Astrocyte (in vitro differentiated cells and primary cell): ENCODE measurements around the gene ULK1. TPM values are rescaled to one million over a fixed set of nuclear protein-coding genes. Genes with fewer than 3 reads are reported as not detected.

ENCODE experiments used
- DNase-seq: peaks from one replicate; pipeline ENCODE4 v3.0.0-alpha.2; 2010; ENCODE audit warnings: low read depth
- FAIRE-seq: peaks from 2 replicates; lab custom pipeline; 2011; peaks lifted over from hg19 to GRCh38; lab: Jason Lieb, UNC
- H2AFZ ChIP-seq: 2 replicates; pipeline ENCODE4 v1.6.0; 2012; ENCODE audit warnings: low read depth, low read length, inconsistent platforms
- H3K27ac ChIP-seq: 2 replicates; pipeline ENCODE4 v1.5.1; 2011; ENCODE audit warnings: low read depth, low read length, inconsistent platforms
- H3K27me3 ChIP-seq: 2 replicates; pipeline ENCODE4 v1.6.0; 2011; ENCODE audit warnings: low read length, inconsistent platforms; ENCODE audit not compliant: insufficient read depth
- H3K36me3 ChIP-seq: 2 replicates; pipeline ENCODE4 v1.5.1; 2011; ENCODE audit warnings: low read length, inconsistent platforms; ENCODE audit not compliant: insufficient read depth
- H3K4me1 ChIP-seq: 2 replicates; pipeline ENCODE4 v1.5.1; 2011; ENCODE audit warnings: low read length, inconsistent platforms; ENCODE audit not compliant: insufficient read depth
- H3K4me2 ChIP-seq: 2 replicates; pipeline ENCODE4 v1.6.0; 2012; ENCODE audit warnings: low read length, inconsistent platforms
- H3K4me3 ChIP-seq: 2 replicates; pipeline ENCODE4 v1.5.1; 2011; ENCODE audit warnings: low read depth, mild to moderate bottlenecking, low read length, inconsistent platforms; ENCODE audit not compliant: insufficient read depth
- H3K79me2 ChIP-seq: 2 replicates; pipeline ENCODE4 v1.6.0; 2012; ENCODE audit warnings: mild to moderate bottlenecking, low read length, inconsistent platforms; ENCODE audit not compliant: insufficient read depth
- H3K9ac ChIP-seq: 2 replicates; pipeline ENCODE4 v1.6.0; 2012; ENCODE audit warnings: mild to moderate bottlenecking, low read length, inconsistent platforms
- H3K9me3 ChIP-seq: 2 replicates; pipeline ENCODE4 v1.5.1; 2012; ENCODE audit warnings: low read depth, mild to moderate bottlenecking, low read length, inconsistent platforms; ENCODE audit not compliant: insufficient read depth
- H4K20me1 ChIP-seq: 2 replicates; pipeline ENCODE4 v1.6.0; 2012; ENCODE audit warnings: low read length, inconsistent platforms; ENCODE audit not compliant: insufficient read depth
- H3K27ac Mint-ChIP-seq: one replicate; pipeline ENCODE4 v1.8.0; 2021; ENCODE audit warnings: mild to moderate bottlenecking, mixed read lengths; ENCODE audit not compliant: unreplicated experiment
- H3K27me3 Mint-ChIP-seq: one replicate; pipeline ENCODE4 v1.8.0; 2021; ENCODE audit warnings: low read depth, mixed read lengths; ENCODE audit not compliant: unreplicated experiment
- H3K36me3 Mint-ChIP-seq: one replicate; pipeline ENCODE4 v1.8.0; 2021; ENCODE audit warnings: low read depth, mixed read lengths; ENCODE audit not compliant: unreplicated experiment
- H3K4me1 Mint-ChIP-seq: one replicate; pipeline ENCODE4 v1.8.0; 2021; ENCODE audit warnings: low read depth, mixed read lengths; ENCODE audit not compliant: unreplicated experiment
- H3K4me3 Mint-ChIP-seq: one replicate; pipeline ENCODE4 v1.8.0; 2021; ENCODE audit warnings: mild to moderate bottlenecking, moderate library complexity, mixed read lengths; ENCODE audit not compliant: unreplicated experiment
- H3K9me3 Mint-ChIP-seq: one replicate; pipeline ENCODE4 v1.8.0; 2021; ENCODE audit warnings: mild to moderate bottlenecking, mixed read lengths; ENCODE audit not compliant: unreplicated experiment
- CTCF ChIP-seq: IDR thresholded peaks from 2 replicates; pipeline ENCODE4 v1.5.1; 2011; ENCODE audit warnings: low read depth, mild to moderate bottlenecking, inconsistent platforms, low read length, moderate library complexity; ENCODE audit not compliant: insufficient read depth
- EZH2 ChIP-seq: IDR thresholded peaks from 2 replicates; pipeline ENCODE4 v1.6.1; 2012; ENCODE audit warnings: mild to moderate bottlenecking, low read length, inconsistent platforms; ENCODE audit not compliant: insufficient read depth
- total RNA-seq: library from RNA; stranded (reverse); gene quantifications from 2 replicates; pipeline ENCODE4 v1.2.1, GENCODE V29; 2021

ULK1 gene
- total RNA-seq, 1 donor from 2014 or later = 51.8 TPM

DNA sequence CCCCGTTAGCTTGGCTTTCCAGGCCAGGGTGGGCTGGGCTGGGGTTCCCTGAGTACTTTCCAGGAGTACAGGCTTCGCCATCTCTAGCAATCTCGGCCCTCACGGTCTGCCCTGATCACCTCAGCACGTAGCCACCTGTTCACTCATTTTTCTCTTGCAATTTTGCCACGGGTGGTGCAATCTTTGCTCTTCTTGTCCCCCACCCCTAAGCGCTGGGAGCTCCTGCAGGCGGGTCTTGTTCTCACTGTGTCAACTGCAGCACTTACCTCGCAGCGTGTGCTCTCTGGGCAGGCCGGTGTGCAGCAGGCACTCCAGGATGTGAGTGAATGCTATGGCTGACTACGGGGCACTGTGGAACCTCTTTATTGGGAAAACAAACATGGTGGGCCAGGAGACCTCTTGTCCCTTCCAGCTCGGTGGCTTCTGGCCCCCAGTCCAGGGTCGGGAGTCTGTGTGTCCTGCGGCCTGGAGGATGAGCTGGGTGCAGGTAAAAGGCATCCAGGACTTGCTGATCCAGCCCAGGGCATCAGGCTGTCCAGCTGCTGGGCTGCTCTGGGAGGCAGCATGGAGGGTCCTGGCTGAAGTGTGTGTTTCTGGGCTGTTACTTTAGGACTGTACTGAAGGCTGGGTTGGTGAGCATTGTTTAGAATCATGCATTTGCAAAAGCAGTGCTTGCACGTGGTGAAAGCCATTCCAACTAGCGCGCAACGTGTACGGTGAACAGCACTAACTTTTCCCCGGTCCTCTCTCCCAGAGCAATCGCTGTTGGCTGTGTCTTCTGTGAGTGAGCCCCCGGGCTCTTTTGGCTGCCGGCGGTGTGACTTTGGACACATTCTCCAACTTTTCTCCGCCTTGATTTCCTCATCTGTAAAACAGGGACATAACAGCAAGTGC, 1.5 kb upstream of the ULK1 start:
- Histone ChIP-seq H3K9ac (no peak overlapping the region), H3K27me3 (peaks cover 2% of the 10 kb centered on the region), H4K20me1 (peaks cover 26% of the 10 kb centered on the region), H3K79me2 (peaks cover 27% of the 10 kb centered on the region), H3K9me3 (no peaks in the 10 kb centered on the region), H2AFZ (peak overlapping the region; percentile 4), H3K4me3 (no peak overlapping the region), H3K27ac (no peak overlapping the region), H3K36me3 (no peaks in the 10 kb centered on the region), H3K4me1 (peaks cover 17% of the 10 kb centered on the region), H3K4me2 (no peak overlapping the region)
- Mint-ChIP-seq H3K4me3 (peak overlapping the region; percentile 60), H3K27me3 (peaks cover 9% of the 10 kb centered on the region), H3K27ac (no peak overlapping the region), H3K9me3 (no peaks in the 10 kb centered on the region), H3K4me1 (no peaks in the 10 kb centered on the region), H3K36me3 (peaks cover 2% of the 10 kb centered on the region)
- TF ChIP-seq CTCF (no peak), EZH2 (no peak)
- FAIRE-seq = no peak
- no peak for DNase-seq

- Histone ChIP-seq H3K36me3 (no peaks in the 10 kb centered on the region), H2AFZ (no peak overlapping the region), H3K4me2 (peak overlapping the region; percentile 44), H3K27me3 (peaks cover under 1% of the 10 kb centered on the region), H4K20me1 (peaks cover 33% of the 10 kb centered on the region), H3K9me3 (no peaks in the 10 kb centered on the region), H3K27ac (no peak overlapping the region), H3K9ac (no peak overlapping the region), H3K4me1 (peaks cover 17% of the 10 kb centered on the region), H3K79me2 (peaks cover 31% of the 10 kb centered on the region), H3K4me3 (no peak overlapping the region)
- H3K27me3 Mint-ChIP-seq = peaks cover 8% of the 10 kb centered on the region
- H3K27ac Mint-ChIP-seq = no peak overlapping the region
- H3K36me3 Mint-ChIP-seq = peaks cover 2% of the 10 kb centered on the region
- H3K4me1 Mint-ChIP-seq = no peaks in the 10 kb centered on the region
- H3K4me3 Mint-ChIP-seq = peak overlapping the region; percentile 60
- no peak for FAIRE-seq
- DNase-seq = no peak
- H3K9me3 Mint-ChIP-seq = no peaks in the 10 kb centered on the region
- TF ChIP-seq CTCF = no peak
- no peak for TF ChIP-seq EZH2
Observed at GRCh38 chr12:131893605-131894312, 663 bp upstream of the ULK1 start.
